GM21576 (cell line): ENCODE results near the gene SETD7.
A peak's percentile ranks its signal among the peaks of the same experiment; 100 is the strongest.

Experiments
- ATAC-seq: cut with Tn5 transposase; IDR thresholded peaks from one replicate; pipeline ENCODE4 v1.9.1; 2021; ENCODE audit warnings: mild to moderate bottlenecking, moderate library complexity; ENCODE audit not compliant: unreplicated experiment

Gene SETD7

DNA sequence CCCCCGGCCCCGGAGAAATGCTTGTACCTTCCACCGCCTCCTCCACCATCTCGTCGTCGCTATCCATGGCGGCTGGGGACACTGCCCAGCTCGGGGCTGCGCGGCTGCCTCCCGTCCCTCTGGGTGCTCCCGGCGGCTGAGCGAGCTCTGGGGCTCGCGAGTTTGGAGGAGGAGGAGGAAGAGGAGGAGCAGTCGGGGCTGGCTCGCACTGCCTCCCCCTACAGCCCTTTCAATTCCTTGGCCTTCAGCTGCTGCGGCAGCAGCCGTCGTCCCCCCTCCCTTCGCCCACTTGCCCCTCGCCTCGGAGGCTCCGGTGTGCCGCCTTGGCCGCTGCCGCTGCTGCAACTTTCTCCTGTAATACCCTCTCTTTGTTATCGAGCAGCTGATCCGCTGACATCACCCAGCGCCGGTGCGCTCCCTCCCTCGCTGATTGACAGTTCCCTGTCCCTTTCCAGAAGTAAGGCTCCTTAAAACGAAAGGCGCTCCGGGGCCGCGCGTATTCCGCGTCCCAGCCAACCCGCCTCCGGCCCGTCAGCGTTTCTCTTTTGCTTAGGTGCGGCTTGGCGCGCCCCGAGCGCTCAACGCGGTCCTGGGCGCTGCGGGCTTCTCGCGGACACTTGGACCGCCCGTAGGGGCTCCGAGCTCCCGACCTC is at the start of gene SETD7:
TSS of gene SETD7 (minus strand) at position 149 of the 653 bp plus-strand sequence. CDS start at position 67, 82 bp downstream.
- peak; percentile 30 for ATAC-seq

- ATAC-seq, result no peak
Observed at GRCh38 chr4:139605516-139605915, 49.5 kb upstream of the SETD7 start.

GRCh38 chr4:139603576-139604410 is 47.8 kb upstream of the SETD7 start:
- no peak for ATAC-seq

GRCh38 chr4:139602776-139603360 is 46.8 kb upstream of the SETD7 start:
- ATAC-seq, result no peak

- ATAC-seq, result no peak
Observed at GRCh38 chr4:139600662-139601061, 44.6 kb upstream of the SETD7 start.

GRCh38 chr4:139599594-139600374 is 43.8 kb upstream of the SETD7 start:
- ATAC-seq, result no peak

DNA sequence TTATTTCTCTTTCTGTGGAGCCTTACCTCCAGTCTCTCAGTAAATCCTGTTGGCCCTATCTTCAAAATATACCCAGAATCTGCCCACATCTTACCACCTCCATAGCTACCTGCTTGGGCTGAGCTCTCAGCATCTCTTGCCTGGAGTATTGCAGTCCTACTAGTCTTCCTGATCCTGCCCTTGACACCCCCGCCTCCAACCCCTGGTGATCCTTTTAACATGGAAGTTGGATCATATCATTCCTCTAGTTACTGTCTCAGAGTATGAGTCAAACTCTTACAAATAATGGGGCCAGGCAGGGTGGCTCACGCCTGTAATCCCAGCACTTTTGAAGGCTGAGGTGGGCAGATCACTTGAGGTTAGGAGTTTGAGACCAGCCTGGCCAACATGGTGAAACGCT is 43.1 kb upstream of the SETD7 start:
- ATAC-seq, result no peak

- no peak for ATAC-seq
Observed at GRCh38 chr4:139596684-139597279, 40.8 kb upstream of the SETD7 start.

DNA sequence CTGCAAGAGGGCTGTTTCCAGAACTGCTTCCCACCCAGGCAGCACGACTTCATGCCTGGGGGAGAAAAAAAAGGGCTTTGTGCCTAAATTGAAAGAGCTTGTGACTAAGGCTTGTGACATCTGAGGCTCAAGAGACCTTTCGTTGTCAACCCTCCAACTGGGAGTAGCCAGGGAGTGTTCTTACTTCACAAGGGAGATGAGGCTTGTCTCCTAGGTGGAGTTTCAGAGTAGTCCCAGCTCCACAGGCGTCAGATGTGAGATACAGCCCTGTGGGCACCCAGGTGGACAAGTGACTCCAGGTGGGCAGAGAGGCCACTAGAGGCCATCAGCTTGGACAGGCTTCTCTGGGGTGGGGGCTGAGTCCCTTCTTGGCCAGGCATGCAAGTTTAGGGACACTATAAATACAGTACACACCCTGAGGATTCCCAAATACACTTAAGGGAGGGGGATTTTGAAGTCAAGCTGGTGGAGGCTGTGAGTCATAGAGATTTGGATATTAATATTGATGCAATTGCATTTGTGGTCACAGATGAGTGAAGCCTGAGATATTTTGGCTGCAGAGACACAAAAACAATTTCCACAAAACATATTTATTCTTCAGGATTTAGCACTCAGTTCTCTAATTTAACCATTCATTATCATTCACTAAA is 40.1 kb upstream of the SETD7 start:
- ATAC-seq, result no peak

DNA sequence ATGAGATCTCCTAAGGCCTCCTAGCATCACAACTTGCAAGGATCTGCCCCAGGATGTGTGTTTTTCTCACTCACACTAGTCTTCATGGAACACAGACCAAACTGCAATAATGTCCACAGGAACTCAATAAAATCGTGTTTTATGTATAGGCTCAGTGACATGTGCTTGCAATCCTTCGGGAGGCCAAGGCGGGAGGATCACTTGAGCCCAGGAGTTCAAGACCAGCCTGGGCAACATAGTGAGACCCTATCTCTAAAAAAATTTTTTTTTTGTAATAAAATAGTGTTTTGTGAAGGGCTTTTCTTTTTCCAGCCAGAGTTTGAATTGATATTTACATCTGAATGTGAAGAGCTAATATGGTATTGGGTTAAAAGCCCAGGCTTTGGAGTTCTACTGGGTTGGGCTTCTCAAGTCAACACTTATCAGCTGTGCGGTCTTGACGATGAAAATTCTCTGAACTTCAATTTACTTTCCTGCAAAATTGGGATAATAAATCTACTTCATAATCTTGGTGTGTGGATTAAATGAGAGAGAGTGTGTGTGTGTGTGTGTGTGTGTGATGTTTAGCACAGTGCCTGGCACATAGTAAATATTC is 38.7 kb upstream of the SETD7 start:
- ATAC-seq, result no peak

DNA sequence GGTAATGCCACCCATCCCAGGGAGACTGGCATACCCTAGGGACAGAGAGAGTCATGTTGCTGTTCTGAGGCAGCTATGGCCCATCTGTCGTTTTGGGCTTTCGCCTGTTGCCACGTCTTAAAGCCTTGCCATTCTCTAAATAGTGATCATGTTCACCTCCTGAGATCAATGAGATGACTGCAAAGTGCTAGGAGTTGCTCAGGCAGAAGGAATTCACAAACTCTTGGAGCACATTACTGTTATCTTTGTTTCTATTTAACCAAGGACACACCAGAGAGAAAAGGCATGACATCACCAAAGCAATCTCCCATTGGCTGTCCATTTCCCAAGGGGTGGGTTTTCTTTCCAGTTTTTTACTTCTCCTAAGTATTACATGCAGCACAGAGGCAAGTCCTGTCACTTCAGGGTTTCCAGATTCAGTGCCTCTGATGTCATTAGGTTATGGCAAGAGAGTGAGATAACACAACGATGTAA is 37.1 kb upstream of the SETD7 start:
- ATAC-seq, result no peak

DNA sequence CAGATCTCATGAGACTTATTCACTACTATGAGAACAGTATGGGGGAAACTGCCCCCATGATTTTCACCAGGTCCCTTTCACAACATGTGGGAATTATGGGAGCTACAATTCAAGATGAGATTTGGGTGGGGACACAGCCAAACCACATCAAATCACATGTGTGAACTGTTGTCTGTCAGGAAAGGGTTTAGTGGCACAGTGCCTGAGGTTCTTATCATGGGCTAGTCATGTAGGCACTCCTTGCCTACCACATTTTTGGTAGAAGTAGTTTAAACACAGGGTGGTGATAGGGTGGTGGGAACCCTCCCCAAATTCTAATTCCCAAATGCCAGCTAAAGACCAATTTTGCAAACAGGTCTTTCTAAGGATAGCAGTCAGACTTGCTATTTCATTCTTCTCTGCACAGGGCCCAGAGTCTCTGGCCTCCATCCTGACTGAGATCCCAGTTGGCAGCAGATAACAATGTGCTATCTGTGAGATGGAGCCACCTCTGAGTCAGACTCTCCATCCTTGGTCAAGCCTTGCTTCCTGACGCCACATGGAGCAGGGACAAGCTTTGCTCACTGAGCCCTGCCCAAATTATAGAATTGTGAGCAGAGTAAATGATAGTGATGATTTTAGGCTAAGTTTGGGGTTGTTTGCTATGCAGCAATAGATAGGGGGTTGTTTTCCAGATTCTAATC is 33.5 kb upstream of the SETD7 start:
- no peak for ATAC-seq

DNA sequence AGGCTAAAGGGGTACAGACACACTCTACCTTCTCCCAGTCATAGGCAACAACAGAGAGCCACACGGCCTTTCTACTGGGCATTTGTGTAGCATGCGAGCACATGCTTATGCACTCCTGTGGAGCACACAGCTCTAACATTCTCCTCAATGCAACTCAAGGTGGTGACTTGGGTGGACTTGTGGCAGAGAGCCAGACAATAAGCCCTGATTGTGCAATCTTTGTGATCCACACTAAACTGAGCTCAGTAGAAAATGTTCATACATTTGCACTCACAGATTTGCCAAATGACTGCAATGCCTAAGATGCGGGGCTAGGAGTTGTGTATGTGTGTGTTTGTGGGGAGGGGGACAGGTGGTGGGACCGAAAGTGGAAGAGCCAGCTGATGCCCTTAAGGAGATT is 31.4 kb upstream of the SETD7 start:
- ATAC-seq, result no peak

GRCh38 chr4:139585473-139585872 is 29.5 kb upstream of the SETD7 start:
- ATAC-seq, result no peak

GRCh38 chr4:139584784-139585183 is 28.8 kb upstream of the SETD7 start:
- ATAC-seq, result no peak

- ATAC-seq, result no peak
Observed at GRCh38 chr4:139584013-139584412, 28.0 kb upstream of the SETD7 start.

DNA sequence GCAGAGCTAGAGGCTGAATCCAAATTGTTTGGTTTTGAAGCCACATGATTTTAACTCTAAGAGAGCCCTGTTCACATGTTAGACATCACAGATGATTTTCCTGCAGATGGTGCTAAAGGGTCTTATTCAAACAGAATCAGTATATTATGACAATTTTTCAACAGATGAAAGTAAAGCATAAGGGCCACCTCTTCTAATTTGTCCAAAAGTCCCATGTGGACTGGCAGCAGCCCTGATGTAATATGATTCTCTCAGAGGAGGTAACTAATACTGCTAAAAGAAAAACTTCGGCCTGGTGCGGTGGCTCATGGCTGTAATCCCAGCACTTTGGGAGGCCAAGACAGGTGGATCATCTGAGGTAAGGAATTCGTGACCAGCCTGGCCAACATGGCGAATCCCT is 26.0 kb upstream of the SETD7 start:
- no peak for ATAC-seq

DNA sequence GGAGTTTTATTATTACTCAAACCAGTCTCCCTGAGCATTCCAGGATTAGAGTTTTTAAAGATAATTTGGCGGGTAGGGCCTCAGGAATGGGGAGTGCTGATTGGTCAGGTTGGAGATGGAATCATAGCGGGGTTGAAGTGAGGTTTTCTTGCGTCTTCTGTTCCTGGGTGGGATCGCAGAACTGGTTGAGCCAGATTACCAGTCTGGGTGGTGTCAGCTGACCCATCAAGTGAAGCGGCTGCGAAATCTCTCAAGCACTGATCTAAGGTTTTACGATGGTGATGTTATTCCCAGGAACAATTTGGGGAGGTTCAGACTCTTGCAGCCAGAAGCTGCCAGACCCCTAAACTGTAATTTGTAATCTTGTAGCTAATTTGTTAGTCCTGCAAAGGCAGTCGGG is 25.1 kb upstream of the SETD7 start:
- ATAC-seq, result no peak

GRCh38 chr4:139576219-139576618 is 20.2 kb upstream of the SETD7 start:
- no peak for ATAC-seq
